BLaER1 treated with 17β-estradiol and CSF1 and Interleukin-3, amounts not matched to agents 10 nM and 100 nM (cell line): ENCODE measurements around the gene POU6F2.

Experiments used
- H3K27ac ChIP-seq, 11 experiments: shearing (Covaris generic); formaldehyde crosslinking; 2 replicates each; pipeline ENCODE4 v1.8.1; 2022
- H3K27me3 ChIP-seq, 11 experiments: shearing (Covaris generic); formaldehyde crosslinking; 2 replicates each; pipeline ENCODE4 v1.8.1; 2022
- H3K36me3 ChIP-seq, 11 experiments: shearing (Covaris generic); formaldehyde crosslinking; 2 replicates each; pipeline ENCODE4 v1.8.1; 2022
- H3K4me1 ChIP-seq, 10 experiments: shearing (Covaris generic); formaldehyde crosslinking; 2 replicates each; pipeline ENCODE4 v1.8.1; 2022
- H3K4me2 ChIP-seq, 11 experiments: shearing (Covaris generic); formaldehyde crosslinking; 2 replicates each; pipeline ENCODE4 v1.8.1; 2022
- H3K4me3 ChIP-seq, 10 experiments: shearing (Covaris generic); formaldehyde crosslinking; 2 replicates each; pipeline ENCODE4 v1.8.1; 2022
- H3K9ac ChIP-seq, 11 experiments: shearing (Covaris generic); formaldehyde crosslinking; 2 replicates each; pipeline ENCODE4 v1.8.1; 2022
- H3K9me3 ChIP-seq, 11 experiments: shearing (Covaris generic); formaldehyde crosslinking; replicated peaks in 1 of 11; 2 replicates each; pipeline ENCODE4 v1.8.1; 2022
- H4K20me1 ChIP-seq, 11 experiments: shearing (Covaris generic); formaldehyde crosslinking; 2 replicates each; pipeline ENCODE4 v1.8.1; 2022
- Cebpa-rat ChIP-seq, 11 experiments: shearing (Covaris generic); IDR thresholded peaks; 2 replicates each; pipeline ENCODE4 v1.8.1; 2022

Gene POU6F2

DNA sequence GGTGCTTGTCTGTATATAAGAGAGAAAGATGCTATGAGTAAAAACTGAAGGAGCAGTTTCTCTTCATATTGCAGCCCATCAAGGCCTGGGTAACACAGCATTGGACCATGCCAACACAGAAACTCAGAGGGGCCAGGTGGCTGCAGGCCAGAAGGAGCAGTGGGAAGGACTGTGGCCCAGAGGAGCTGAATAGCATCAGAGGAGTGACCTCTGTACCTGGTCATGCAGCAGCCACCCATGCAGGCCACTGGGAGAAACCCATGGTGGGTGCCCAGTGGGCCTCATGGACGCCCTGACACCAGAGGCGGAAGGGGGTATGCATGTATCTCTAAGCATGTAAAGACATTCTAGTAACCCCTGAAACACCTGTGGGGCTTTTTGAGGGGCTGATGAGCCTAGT lies 512.6 kb downstream of the POU6F2 start:
- no peak overlapping the region for H3K4me2 ChIP-seq
- no peak for TF ChIP-seq Cebpa-rat (IDR thresholded peaks at IDR 0.05)
- no peak overlapping the region for H3K4me3 ChIP-seq
- no peaks in the 10 kb centered on the region for H3K27me3 ChIP-seq
- no peaks in the 10 kb centered on the region; a peak in 1 of 22 replicates for H4K20me1 ChIP-seq
- H3K4me1 ChIP-seq = no peaks in the 10 kb centered on the region
- no peaks in the 10 kb centered on the region for H3K36me3 ChIP-seq
- no peak overlapping the region for H3K9ac ChIP-seq
- H3K27ac ChIP-seq = no peak overlapping the region
- no peaks in the 10 kb centered on the region for H3K9me3 ChIP-seq

DNA sequence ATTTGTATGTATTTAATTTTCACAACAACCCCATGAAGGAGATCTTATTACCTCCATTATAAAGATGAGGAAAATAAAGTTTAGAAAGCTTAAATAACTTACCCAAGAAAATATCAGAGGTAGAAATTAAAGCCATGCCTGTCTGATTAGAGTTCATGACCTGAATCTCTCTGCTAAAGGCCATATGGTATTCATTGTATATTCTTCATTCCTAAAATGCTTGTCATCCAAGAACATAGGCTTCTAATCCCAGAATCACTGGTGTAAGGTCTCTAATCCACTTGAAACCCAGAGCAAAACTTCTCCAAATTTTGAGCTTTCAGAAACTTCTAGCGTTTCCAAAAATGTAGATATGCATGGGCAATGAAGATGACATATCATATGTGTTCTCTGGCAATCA lies 516.2 kb downstream of the POU6F2 start:
- Histone ChIP-seq H3K4me3 (no peak overlapping the region), H3K4me1 (no peaks in the 10 kb centered on the region), H3K36me3 (no peaks in the 10 kb centered on the region), H4K20me1 (no peaks in the 10 kb centered on the region; a peak in 1 of 22 replicates), H3K9me3 (no peaks in the 10 kb centered on the region), H3K4me2 (no peak overlapping the region), H3K9ac (no peak overlapping the region), H3K27ac (no peak overlapping the region), H3K27me3 (peaks cover 0 to 8% (median 0%) of the 10 kb centered on the region in 11 experiments; a peak in 1 of 22 replicates)
- no peak for TF ChIP-seq Cebpa-rat (IDR thresholded peaks at IDR 0.05)

DNA sequence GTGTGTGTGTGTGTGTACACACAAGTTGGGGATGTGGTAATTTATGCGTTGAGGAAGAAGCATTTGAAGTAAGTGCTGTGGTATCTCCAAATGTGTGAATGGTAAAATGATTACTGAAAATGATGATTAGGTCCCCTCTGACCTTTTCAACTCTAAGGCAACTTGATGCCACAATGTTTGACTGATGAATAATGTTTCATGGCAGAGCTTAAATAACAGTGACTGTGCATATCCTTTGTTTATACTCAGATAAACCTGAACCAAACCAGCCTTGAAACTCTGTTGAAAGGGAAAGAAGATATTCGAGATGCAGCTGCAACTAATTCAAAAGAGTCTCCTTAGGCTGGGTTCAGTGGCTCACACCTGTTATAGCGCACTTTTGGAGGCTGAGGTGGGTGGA lies 523.6 kb downstream of the POU6F2 start:
- Histone ChIP-seq H4K20me1 (no peaks in the 10 kb centered on the region), H3K9ac (no peak overlapping the region), H3K4me3 (no peak overlapping the region), H3K27me3 (peaks cover 0 to 3% (median 0%) of the 10 kb centered on the region in 11 experiments; a peak in 1 of 22 replicates), H3K36me3 (no peaks in the 10 kb centered on the region), H3K27ac (no peak overlapping the region), H3K4me2 (no peak overlapping the region), H3K4me1 (no peaks in the 10 kb centered on the region), H3K9me3 (no peaks in the 10 kb centered on the region)
- no peak for TF ChIP-seq Cebpa-rat (IDR thresholded peaks at IDR 0.05)

DNA sequence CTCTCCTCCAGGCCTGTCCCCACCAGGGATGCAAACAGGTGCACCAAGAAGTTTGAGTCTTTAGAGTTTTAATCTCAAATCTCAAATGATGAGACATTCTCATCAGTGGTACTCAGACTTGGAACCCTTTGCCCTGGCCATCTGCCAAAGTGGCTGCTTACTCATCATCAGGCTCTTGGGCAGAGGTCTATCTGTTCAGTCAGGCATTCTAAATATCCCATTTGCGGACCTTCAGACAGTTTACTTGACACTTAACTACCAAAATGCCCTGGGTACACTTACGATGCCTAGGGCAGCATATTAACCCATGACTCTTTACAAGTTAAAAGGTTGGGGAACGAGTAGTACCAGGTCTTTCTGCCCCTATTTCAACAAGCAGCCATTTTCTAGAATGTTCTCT lies 527.3 kb downstream of the POU6F2 start:
- Histone ChIP-seq H3K4me3 (no peak overlapping the region), H3K36me3 (no peaks in the 10 kb centered on the region), H3K4me2 (no peak overlapping the region), H3K27me3 (no peaks in the 10 kb centered on the region), H3K9ac (no peak overlapping the region), H3K9me3 (peaks cover 0 to 6% (median 0%) of the 10 kb centered on the region in 11 experiments; a peak in 3 of 22 replicates), H3K4me1 (peaks cover 0 to 15% (median 10%) of the 10 kb centered on the region in 10 experiments; a peak in 17 of 20 replicates), H3K27ac (no peak overlapping the region), H4K20me1 (no peaks in the 10 kb centered on the region)
- no peak for TF ChIP-seq Cebpa-rat (IDR thresholded peaks at IDR 0.05)

DNA sequence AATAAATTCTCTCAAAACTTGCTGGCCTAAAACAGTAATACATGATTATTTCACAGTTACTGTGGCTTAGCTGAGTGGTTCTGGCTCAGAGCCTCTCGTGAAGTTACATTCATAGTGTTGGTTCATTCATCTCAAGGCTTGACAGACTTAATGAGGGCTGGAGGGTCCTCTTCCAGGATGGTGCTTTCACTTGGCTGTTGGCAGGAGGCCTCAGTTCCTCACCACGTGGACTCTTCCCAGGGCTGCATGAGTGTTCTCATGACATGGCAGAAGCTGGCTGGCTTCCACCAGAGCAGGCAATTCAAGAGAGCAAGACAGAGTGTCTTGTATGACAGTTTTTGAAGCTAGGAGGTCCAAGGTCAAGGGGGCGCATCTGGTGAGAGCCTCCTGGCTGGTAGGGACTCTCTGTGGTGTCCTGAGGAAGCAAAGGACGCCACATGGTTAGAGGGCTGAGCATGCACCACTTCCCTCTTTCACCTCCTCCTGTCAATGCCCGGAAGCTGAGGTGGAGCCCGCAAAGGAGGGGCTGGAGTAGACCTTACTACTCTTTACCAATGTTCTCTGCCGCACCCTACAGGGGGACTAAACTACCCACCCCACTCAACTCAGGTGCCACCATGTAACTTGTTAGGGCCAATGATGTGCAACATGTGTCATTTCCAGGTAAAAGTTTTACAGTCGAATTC lies 530.3 kb downstream of the POU6F2 start:
- no peak for TF ChIP-seq Cebpa-rat (IDR thresholded peaks at IDR 0.05)
- Histone ChIP-seq H3K27ac (no peak overlapping the region), H3K9ac (no peak overlapping the region), H3K4me2 (no peak overlapping the region), H4K20me1 (no peaks in the 10 kb centered on the region), H3K4me3 (no peak overlapping the region), H3K27me3 (no peaks in the 10 kb centered on the region), H3K9me3 (peaks cover 0 to 19% (median 11%) of the 10 kb centered on the region in 11 experiments; a peak in 11 of 22 replicates), H3K36me3 (no peaks in the 10 kb centered on the region), H3K4me1 (peaks cover 0 to 17% (median 11%) of the 10 kb centered on the region in 10 experiments; a peak in 17 of 20 replicates)

DNA sequence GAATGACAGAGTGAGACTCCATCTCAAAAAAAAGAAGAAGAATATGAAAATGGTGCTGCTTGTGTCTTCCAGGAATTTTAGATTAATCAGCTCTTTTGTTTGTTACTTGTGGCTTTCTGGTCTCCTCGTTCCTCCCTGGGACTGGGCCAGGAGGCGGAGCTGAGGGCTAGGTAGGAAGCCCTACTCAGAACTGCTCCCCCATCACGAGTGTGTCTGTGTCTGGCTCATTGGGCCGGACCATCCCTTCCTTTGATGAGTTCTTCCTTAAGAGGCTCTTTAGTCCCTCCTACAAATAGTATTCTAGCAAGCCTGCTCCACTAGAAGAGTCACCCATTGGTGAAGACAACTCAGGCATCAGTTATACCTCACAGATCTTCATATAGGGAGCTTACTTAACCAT lies 531.7 kb downstream of the POU6F2 start:
- Histone ChIP-seq H3K4me3 (no peak overlapping the region), H3K36me3 (no peaks in the 10 kb centered on the region), H3K27ac (peak overlapping the region in 6 of 11 experiments; percentile 41 to 64 (median 50); a peak in 10 of 22 replicates), H3K4me2 (peak overlapping the region; percentile 18 to 51 (median 38); a peak in 19 of 22 replicates), H4K20me1 (no peaks in the 10 kb centered on the region), H3K9ac (no peak overlapping the region), H3K27me3 (no peaks in the 10 kb centered on the region), H3K9me3 (peaks cover 0 to 19% (median 11%) of the 10 kb centered on the region in 11 experiments; a peak in 11 of 22 replicates), H3K4me1 (peaks cover 0 to 17% (median 11%) of the 10 kb centered on the region in 10 experiments; a peak in 17 of 20 replicates)
- TF ChIP-seq Cebpa-rat (IDR thresholded peaks at IDR 0.05) = no peak

DNA sequence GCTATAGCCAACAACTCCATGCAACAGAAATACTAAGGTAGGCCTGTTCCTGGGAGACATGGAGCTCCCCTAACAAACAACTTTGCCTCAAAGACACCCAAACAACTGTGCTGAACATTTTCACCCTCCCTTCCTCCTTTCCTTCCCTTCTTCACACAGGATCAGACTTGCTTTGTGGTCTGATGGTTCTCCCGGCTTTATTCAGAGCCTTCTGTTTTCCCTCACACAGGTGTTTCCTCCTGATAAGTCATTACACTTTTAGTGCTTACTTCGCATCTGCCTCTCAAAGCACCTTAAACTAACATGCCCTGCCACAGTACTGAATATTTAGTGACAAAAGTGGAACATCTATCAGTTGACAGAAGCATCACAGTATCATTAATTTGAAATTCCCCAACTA lies 532.2 kb downstream of the POU6F2 start:
- no peak for TF ChIP-seq Cebpa-rat (IDR thresholded peaks at IDR 0.05)
- no peak overlapping the region for H3K4me3 ChIP-seq
- H3K4me2 ChIP-seq = peak overlapping the region in 10 of 11 experiments; percentile 18 to 51 (median 40); a peak in 17 of 22 replicates
- H3K27me3 ChIP-seq = no peaks in the 10 kb centered on the region
- peaks cover 0 to 17% (median 11%) of the 10 kb centered on the region in 10 experiments; a peak in 17 of 20 replicates for H3K4me1 ChIP-seq
- peaks cover 0 to 19% (median 11%) of the 10 kb centered on the region in 11 experiments; a peak in 11 of 22 replicates for H3K9me3 ChIP-seq
- no peaks in the 10 kb centered on the region for H4K20me1 ChIP-seq
- H3K27ac ChIP-seq = peak overlapping the region in 6 of 11 experiments; percentile 41 to 64 (median 50); a peak in 9 of 22 replicates
- H3K36me3 ChIP-seq = no peaks in the 10 kb centered on the region
- H3K9ac ChIP-seq = no peak overlapping the region

DNA sequence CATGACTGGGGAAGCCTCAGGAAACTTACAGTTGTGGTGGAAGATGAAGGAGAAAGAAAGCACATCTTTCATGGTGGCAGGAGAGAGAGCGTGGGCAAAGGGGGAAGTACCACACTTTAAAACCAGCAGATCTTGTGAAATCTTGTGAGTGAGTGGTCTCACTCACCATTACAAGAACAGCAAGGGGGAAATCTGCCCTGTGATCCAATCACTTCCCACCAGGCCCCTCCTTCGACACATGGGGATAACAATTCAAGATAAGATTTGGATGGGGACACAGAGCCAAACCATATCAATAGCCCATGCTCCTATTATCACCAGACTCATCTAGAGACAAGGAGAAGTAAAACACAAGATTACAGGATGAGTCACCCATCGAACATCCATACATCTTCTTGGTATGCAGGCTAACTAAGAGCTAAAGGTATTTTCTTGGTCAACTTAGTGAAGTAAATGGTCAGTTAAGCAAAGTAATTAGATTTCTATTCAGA lies 533.2 kb downstream of the POU6F2 start:
- peak in 1 of 11 experiments; percentile 31; a peak in 2 of 22 replicates for TF ChIP-seq Cebpa-rat (IDR thresholded peaks at IDR 0.05)
- no peak overlapping the region for H3K9ac ChIP-seq
- no peaks in the 10 kb centered on the region for H3K27me3 ChIP-seq
- no peaks in the 10 kb centered on the region for H3K36me3 ChIP-seq
- H3K4me1 ChIP-seq = peaks cover 0 to 17% (median 11%) of the 10 kb centered on the region in 10 experiments; a peak in 17 of 20 replicates
- H3K4me3 ChIP-seq = no peak overlapping the region
- H4K20me1 ChIP-seq = no peaks in the 10 kb centered on the region
- H3K4me2 ChIP-seq = peak overlapping the region in 2 of 11 experiments; percentile 31 to 32; a peak in 1 of 22 replicates
- peaks cover 0 to 19% (median 11%) of the 10 kb centered on the region in 11 experiments; a peak in 11 of 22 replicates for H3K9me3 ChIP-seq
- peak overlapping the region in 7 of 11 experiments; percentile 22 to 59 (median 34); a peak in 9 of 22 replicates for H3K27ac ChIP-seq

DNA sequence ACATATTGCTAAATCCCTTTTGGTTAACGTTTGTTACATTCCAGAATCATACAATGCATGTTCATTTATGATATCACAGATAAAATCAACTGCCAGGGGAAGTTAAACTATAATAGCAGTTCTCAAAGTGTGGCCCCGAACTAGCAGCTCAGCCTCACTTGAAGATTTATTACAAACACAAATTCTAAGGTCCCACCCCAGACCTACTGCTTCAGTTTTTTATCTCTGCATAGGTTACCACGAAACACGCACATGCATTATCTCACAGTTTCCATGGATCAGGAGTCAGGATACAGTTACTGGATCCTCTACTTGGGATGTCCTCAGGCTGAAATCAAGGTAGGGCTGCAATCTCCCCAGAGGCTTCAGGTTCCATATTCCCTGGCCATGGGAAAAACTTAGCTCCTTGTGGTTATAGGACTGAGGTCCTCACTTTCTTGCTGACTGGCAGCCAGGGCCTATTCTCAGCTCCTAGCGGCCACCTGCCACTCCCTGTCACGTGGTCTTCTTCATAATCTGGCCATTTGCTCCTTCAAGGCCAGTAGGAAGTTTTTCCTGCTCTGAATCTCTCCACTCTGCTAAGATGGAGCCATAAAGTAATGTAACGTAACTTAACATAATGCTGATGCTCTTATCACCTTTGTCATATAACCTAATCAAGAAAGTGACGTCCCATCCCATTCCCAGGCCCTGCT lies 538.0 kb downstream of the POU6F2 start:
- H3K4me1 ChIP-seq = peaks cover 0 to 3% (median 0%) of the 10 kb centered on the region in 10 experiments; a peak in 1 of 20 replicates
- no peak overlapping the region for H3K4me2 ChIP-seq
- no peaks in the 10 kb centered on the region for H3K36me3 ChIP-seq
- no peak overlapping the region for H3K4me3 ChIP-seq
- H3K27ac ChIP-seq = no peak overlapping the region
- TF ChIP-seq Cebpa-rat (IDR thresholded peaks at IDR 0.05) = no peak
- no peaks in the 10 kb centered on the region for H4K20me1 ChIP-seq
- H3K9ac ChIP-seq = no peak overlapping the region
- H3K27me3 ChIP-seq = no peaks in the 10 kb centered on the region
- H3K9me3 ChIP-seq = peaks cover 0 to 15% (median 9%) of the 10 kb centered on the region in 11 experiments; a peak in 10 of 22 replicates
